Measurements from ENCODE around the gene SALL2.

SALL2 gene

DNA sequence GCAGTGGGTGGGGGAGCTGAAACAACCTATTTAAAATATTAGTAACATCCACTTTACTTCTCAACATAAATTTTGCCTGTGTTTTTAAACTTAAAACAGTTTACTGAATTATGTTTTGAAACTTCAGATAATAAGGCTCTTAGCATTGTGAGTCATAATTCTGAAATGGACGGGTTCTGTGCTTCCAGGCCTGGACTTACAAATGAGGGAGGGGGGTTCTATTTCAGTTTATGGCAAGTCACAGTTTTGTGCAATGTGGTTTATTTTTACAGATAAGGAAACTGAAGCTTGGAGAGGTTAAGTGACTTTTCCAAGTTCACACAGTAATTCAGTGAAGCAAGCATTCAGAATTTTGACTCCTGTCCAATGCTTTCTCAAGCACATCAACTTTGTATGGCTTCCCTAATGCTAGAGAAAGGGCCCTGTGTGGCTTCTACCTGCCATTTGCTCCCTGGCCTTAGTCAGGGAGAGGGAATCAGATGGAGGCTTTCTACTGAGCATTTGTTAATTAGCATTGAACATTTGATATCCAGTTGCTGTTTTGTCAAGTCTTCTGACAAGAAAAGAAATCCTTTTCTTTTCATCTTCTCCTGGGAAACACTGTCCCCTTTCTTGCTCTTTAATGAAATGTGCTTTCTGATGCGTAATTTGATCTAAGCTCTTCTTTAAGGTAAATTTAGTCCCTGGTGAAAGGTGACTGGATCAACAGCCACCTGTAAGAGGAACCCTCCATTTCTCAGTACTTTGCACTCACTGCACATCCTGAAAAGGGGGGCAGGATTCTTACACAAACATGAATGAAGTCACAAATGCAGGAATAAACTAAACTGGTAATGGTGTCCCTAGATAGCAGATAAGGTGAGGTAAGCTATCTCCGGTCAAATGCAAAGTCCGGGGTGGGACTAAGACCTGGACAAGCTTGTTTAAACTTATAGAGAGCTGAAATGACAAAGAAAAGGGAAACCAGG is 2.5 kb upstream of the SALL2 start:
- no peak for DNase-seq (ENCODE audit: low read depth in 1 of 2, low spot score in 1 of 2)

DNA sequence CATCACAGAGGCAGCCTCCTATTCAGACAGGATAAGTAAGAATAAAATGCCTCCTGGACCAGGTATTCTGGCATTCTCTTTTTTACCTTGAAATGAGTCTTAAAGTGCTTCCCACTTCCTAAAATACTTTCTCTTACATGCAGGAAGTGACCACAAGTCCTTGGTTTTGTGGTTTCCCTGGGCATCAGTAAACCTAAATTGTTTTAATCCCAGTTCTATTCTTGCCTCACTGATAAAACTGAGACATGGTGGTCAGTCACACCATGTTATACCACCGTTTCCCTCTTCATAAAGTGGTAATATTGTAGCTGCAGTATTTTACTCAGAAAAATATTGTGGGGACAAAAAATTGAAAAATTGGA is 1.2 kb upstream of the SALL2 start:
- DNase-seq (ENCODE audit: low read depth in 1 of 2, low spot score in 1 of 2), result no peak

DNA sequence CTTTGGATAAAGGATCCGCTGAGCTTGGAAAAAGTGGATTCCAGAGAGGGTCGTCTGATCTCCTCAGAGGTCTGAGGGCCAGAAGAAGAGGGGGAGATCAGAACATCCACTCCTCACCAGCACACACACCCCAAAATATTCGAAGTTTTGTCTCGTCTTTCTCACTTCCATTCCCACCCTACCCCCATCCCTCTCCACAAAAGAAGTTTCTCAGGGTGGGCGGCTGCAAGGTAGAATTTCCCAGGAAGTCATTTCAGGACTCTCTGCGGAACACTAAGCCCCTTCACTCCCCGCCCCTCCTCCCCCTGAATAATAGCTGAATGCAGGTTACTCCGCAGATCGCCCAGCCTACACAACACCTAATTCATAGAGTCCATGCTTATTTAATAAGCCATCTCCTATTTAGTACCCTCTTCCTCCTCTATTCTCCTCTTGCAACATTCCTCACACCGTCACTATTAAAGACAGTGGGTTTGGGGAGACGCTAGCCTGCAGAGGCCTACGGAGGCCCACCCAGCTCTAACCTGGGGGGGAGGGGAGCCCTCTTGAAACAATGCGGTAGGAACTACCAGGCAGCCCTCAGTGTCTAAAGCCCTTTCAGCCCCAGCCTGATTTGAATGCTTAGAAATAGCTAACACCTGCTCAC is 649 bp upstream of the SALL2 start:
- DNase-seq (ENCODE audit: low read depth in 1 of 2, low spot score in 1 of 2), result no peak

GRCh38 chr14:21525571-21525961 is 580 bp downstream of the SALL2 start:
- DNase-seq (ENCODE audit: low read depth in 1 of 2, low spot score in 1 of 2), result no peak

DNA sequence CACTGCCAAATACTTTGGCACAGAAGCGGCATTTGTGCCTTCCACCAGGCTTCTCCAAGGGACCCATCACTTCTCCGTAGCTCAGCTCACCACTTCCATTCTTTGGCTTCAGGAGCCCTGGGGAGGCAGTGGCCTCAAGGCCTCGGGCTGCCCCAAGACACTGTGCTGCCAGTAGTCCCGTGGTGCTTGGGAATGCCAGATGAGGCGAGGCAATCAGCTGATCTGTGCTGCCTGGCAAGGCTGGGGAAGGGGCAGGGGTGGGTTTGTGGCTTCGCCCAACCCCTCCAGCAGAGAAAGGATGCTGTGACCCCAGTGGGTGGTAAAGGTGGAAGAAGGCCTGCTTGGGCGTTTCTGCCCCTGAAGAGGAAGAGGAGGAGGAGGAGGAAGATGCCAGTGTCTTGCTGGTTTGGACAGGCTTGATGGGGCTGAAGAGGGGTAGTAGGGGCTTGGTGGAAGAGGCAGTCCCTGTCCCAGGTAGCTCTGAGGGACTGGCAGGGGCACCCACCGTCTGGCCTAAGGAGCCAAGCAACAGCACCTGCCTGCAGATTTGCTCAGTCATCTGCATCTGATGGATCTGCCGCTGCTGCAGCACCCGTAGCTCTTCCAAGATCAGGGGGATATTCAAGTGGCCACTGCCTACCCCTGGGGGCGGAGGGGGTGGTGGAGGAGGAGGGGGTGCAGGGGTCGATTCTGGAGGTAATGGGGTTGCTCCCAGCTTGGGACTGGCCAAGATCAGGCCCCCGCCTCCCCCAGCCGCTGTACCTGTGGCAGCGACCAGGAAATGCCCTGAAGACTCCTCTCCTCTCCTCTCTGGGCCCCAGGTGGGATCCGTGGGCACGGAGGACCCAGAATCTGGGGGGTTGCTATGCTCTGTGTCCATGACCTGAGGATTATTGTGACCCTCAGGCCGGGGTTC is 1.3 kb downstream of the SALL2 start:
- DNase-seq (ENCODE audit: low read depth in 1 of 2, low spot score in 1 of 2), result no peak

GRCh38 chr14:21523203-21523602 is 2.9 kb downstream of the SALL2 start:
- DNase-seq (ENCODE audit: low read depth in 1 of 2, low spot score in 1 of 2), result no peak

DNA sequence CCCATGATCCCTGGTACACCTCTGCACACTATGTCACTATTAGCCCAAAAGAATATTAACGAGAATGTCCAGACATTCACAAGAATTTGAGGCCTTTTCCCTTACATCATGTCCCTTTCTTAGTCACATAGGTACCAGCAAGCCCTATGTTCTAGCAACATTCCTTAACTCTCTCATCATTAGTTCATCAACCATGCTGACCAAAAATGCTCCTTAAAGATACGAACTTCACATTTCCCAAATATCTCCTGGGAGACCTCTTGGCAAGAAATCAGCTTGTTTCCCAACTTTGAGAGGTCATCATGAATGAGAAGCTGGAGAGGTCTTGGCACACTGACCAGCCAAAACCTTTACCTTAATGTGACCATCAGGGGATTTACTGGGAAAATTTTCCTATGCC is 4.6 kb downstream of the SALL2 start:
- DNase-seq (ENCODE audit: low read depth in 1 of 2, low spot score in 1 of 2), result no peak

GRCh38 chr14:21520767-21521166 is 5.4 kb downstream of the SALL2 start:
- no peak for DNase-seq (ENCODE audit: low read depth in 1 of 2, low spot score in 1 of 2)

GRCh38 chr14:21518725-21519124 is 7.4 kb downstream of the SALL2 start:
- no peak for DNase-seq (ENCODE audit: low read depth in 1 of 2, low spot score in 1 of 2)

DNA sequence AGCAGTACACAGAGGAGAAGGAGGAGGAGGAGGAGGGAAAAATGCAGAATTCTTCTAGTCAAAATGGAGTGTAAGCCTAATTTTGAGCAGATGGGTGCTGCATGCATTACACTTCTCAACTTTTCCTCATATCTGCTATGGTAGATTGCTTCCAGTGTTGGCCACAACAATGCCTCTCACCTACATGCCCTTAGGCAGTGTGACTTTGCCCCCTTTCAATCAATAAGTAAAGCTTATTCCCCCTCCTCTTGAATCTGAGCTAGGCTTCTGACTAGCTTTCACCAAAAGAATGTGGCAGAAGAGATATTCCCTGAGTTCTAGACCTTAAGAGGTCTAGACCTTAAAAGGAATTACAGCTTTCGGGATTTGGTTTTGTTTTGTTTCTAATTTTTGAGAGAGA is 11.8 kb downstream of the SALL2 start:
- no peak for DNase-seq (ENCODE audit: low read depth in 1 of 2, low spot score in 1 of 2)

DNA sequence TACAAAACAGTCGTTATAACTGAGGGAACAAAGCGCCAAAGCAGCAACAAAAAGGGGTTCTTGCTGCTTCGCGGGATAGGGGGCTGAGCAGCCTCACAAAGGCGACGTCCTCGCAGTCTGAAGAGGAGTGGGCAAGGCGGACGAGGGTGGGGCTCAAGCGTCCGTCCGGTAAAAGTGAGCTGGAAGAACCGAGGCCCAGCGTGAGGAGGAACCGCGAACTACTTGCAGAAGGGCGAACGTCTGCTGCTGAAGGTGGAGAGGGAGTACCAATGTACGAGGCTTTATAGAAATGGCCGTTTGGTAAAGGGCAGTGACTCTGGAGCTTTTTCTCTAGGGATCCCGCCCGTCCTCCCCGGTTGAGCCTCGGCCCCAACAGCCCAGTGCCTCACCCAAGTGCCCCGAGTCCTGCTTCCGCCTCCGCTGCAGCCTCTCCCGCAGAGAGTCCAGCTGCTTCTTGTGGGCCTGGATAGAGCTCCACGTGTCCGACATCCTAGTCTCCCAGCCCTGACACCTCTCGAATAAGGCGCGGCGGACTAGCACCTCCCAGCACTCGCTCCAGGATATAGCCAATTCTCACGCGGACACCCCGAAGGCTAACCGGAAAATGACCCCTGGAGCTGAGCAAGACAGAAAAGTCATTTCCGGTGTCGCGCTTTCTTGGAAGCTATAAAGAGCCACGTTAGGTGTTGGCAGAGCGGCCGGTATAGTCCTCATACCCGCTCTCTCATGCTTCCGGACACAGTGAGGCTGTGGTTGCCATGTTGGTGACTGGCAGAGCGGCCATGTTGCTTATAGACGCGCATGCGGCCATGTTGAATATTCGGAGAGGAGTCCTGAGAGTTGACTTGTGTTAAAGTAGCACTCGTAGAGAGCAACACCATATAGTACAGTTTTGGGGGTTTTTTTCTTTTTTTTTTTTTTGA is 15.2 kb downstream of the SALL2 start, which contains the start of gene METTL3:
METTL3 (minus strand) TSS at position 606 of the 923 bp plus-strand sequence; CDS start at position 489, 117 bp downstream.
- DNase-seq (ENCODE audit: low read depth in 1 of 2, low spot score in 1 of 2), result peak; percentile 80 to 82

DNA sequence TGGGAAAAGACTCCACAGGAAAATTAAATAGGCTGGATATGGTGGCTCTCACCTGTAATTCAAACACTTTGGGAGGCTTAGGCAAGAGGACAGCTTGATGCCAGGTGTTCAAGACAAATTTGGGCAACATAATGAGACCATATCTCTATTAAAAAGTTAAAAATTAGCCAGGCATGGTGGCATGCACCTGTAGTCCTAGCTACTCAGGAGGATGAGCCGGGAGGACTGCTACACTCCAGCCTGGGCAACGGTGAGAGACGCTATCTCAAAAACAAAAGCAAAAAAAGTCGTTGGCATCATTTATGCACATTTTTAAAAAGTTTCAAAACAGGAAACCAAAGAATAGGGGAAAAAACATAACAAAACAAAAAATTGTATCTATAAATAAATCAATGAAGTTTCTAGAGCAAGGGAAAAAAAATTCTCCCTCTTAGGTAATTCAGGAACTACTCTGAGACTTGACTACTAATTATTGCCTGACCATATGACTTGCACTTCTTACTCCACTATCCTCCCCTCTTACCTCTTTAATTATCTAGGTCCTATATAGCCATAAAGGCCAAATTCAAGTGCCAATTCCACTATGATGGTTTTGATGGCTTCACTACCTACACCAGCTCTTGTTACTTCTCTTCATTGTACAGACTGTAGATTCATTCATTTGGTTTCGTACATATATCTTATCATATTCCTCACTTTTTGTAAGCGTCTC is 16.6 kb downstream of the SALL2 start:
- no peak for DNase-seq (ENCODE audit: low read depth in 1 of 2, low spot score in 1 of 2)

GRCh38 chr14:21506557-21506956 is 19.6 kb downstream of the SALL2 start:
- DNase-seq (ENCODE audit: low read depth in 1 of 2, low spot score in 1 of 2), result no peak

DNA sequence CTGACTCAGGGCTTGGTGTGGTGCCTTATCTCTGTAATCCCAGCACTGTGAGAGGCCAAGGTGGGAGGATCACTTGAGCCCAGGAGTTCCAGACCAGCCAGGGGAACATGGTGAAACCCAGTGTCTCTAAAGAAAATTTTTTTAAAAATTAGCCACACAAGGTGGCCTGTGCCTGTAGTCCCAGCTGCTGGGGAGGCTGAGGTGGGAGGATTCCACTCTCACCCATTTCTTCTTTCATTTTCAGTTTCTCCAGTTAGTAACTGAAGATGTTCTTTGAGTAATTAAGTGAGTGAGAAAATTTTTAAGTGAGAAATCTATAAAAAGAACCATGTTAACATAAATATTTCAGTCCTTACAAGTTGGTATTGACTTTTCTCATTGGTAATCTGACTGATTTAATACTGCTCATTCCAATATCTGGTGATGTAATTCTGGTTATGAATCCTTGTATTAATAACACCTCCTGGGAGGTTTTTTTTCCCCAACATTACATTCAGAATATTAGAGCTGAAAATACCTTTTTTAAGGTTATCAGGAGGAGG is 21.1 kb downstream of the SALL2 start:
- DNase-seq (ENCODE audit: low read depth in 1 of 2, low spot score in 1 of 2), result no peak

GRCh38 chr14:21503376-21503775 is 22.8 kb downstream of the SALL2 start:
- no peak for DNase-seq (ENCODE audit: low read depth in 1 of 2, low spot score in 1 of 2)

- DNase-seq (ENCODE audit: low read depth in 1 of 2, low spot score in 1 of 2), result no peak
These were observed 24.6 kb downstream of the SALL2 start for GRCh38 chr14:21501568-21501967.

DNA sequence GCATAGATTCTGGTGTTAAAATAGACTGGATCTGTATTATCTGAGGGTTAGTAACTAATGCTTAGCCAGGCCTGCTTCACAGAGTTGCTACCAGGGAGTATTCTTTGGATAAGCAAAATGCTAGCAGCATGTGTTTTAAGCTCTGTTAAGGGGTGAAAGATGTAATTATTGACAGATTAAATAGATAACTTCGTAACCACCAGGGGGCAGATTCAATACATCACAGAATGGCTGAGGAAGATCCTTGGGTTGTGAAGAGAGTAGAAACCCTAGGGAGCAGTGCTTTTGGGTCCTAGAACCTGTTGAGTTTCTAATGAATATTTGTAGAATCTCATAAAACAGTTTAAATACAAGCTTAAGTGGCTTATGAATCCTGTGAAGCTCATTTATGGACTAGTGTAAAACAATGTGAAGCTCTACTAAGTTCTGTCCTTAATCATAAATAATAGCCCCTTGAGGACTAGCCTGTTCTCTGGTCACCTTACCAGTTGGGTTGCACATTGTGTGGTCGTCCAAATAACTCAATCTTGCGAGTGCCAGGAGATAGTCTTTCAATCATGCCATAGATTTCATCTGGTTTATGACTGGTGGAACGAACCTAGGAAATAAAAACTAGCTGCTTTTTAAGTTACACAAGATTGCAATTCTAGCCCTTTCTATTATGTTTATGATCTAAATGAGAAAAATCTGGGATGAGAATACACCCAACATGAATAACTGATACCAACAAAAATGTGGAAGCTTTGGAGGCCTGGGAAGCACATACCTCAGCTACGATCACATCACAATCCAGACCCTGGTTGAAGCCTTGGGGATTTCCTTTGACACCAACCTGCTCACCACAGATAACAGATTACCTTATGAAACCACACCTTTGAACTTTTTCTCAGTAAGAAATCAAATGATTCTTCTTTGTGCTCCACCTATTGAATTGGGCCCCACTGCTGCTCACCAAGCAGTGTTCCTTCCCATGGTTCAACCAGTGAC is 27.3 kb downstream of the SALL2 start:
- DNase-seq (ENCODE audit: low read depth in 1 of 2, low spot score in 1 of 2), result no peak

DNA sequence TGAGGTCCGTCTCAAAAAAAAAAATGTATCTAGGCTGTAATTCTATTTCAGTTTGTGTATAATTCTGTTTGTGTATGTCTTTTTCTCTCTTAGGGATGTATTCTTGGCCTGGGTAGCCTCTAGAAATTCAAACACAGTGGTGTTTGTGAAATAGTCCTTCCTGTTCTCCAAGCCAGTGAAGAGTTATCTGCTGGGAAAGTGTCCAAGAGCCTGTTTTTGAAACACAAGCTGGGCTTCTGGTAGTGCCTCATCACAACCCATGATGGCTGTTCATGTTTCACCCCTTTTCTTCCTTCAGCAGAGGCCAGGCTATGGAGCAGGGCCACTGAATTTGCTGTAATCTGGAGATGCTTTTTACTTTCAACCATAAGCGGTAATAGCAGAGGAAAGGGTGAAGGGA is 29.7 kb downstream of the SALL2 start:
- no peak for DNase-seq (ENCODE audit: low read depth in 1 of 2, low spot score in 1 of 2)
